GM11168 (cell line): ENCODE data around the gene VPS37D.

Experiments
- in situ Hi-C: fragments of 300-500 bp; cut with MboI; formaldehyde crosslinking; loops from one replicate; pipeline ENCODE4 v1.12.0; 2022; ENCODE audit warnings: low sequenced_read_pairs; ENCODE audit not compliant: unreplicated experiment

The VPS37D gene

DNA sequence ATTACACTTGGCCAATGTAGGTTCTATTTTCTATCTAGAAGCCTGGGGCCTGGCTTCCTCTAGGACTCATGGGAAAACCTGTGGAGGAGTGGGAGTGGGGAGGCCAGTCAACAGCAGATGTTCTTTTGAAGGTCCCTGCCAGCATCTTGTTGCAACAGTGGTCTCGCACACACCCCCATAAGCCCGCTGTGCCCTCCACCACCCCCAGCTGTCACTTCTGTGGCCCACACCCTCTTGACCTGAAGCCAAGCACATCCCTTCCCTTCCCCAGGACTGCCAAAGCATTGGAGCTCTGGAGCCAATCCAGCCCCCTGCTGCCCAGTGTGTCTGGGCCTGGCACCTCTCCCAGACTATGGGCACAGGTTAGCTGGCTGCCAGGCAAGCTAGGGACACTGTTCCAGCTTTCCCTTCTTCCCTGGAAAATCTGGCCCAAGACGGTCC lies 53.8 kb downstream of the VPS37D start:
- in situ Hi-C loops, result no loop called here
